MM.1S (cell line): Measurements from ENCODE around the gene BAK1.

Experiments used
- DNase-seq: peaks from one replicate; pipeline ENCODE4 v3.0.0-alpha.2; 2015
- H2AFZ ChIP-seq: fragments of 300-600 bp; sonication (generic); 2 replicates; pipeline ENCODE4 v1.6.0; 2016; ENCODE audit warnings: antibody characterized with exemption, low read length
- H3F3A ChIP-seq: fragments of 300-600 bp; sonication (generic); 2 replicates; pipeline ENCODE4 v1.6.1; 2016; ENCODE audit warnings: mild to moderate bottlenecking, antibody characterized with exemption, low read length, moderate library complexity, mixed read lengths; ENCODE audit not compliant: insufficient read depth
- H3K27ac ChIP-seq: fragments of 300-600 bp; sonication (generic); 2 replicates; pipeline ENCODE4 v1.5.1; 2016; ENCODE audit warnings: mild to moderate bottlenecking, low read length
- H3K27me3 ChIP-seq: fragments of 300-600 bp; sonication (generic); replicated peaks from 2 replicates; pipeline ENCODE4 v1.6.0; 2016; ENCODE audit warnings: low read length; ENCODE audit not compliant: insufficient read depth
- H3K36me3 ChIP-seq: fragments of 300-600 bp; sonication (generic); replicated peaks from 2 replicates; pipeline ENCODE4 v1.6.1; 2016; ENCODE audit warnings: mild to moderate bottlenecking, low read length, mixed read lengths; ENCODE audit not compliant: insufficient read depth
- H3K4me1 ChIP-seq: fragments of 300-600 bp; sonication (generic); 2 replicates; pipeline ENCODE4 v1.6.1; 2016; ENCODE audit warnings: low read length, mixed read lengths
- H3K4me2 ChIP-seq: fragments of 300-600 bp; sonication (generic); 2 replicates; pipeline ENCODE4 v1.6.0; 2016; ENCODE audit warnings: low read depth, low read length
- H3K4me3 ChIP-seq: fragments of 300-600 bp; sonication (generic); 2 replicates; pipeline ENCODE4 v1.5.1; 2016; ENCODE audit warnings: low read length, mixed read lengths
- H3K79me2 ChIP-seq: fragments of 300-600 bp; sonication (generic); 2 replicates; pipeline ENCODE4 v1.6.1; 2016; ENCODE audit warnings: mixed run types, low read length, mixed read lengths
- H3K9ac ChIP-seq: fragments of 300-600 bp; sonication (generic); 2 replicates; pipeline ENCODE4 v1.6.1; 2016; ENCODE audit warnings: low read length, mixed read lengths
- H3K9me2 ChIP-seq: fragments of 300-600 bp; sonication (generic); replicated peaks from 2 replicates; pipeline ENCODE4 v1.6.1; 2016; ENCODE audit warnings: mild to moderate bottlenecking, low read length, mixed read lengths; ENCODE audit not compliant: insufficient read depth
- H3K9me3 ChIP-seq: fragments of 300-600 bp; sonication (generic); replicated peaks from 2 replicates; pipeline ENCODE4 v1.6.1; 2016; ENCODE audit warnings: mild to moderate bottlenecking, low read length, mixed read lengths; ENCODE audit not compliant: insufficient read depth
- H4K20me1 ChIP-seq: fragments of 300-600 bp; sonication (generic); 2 replicates; pipeline ENCODE4 v1.6.1; 2016; ENCODE audit warnings: mild to moderate bottlenecking, low read length, moderate library complexity, mixed read lengths; ENCODE audit not compliant: insufficient read depth
- EZH2 ChIP-seq: fragments of 300-600 bp; sonication (generic); optimal IDR thresholded peaks from 2 replicates; pipeline ENCODE3; 2017; ENCODE audit warnings: low read depth, mild to moderate bottlenecking, antibody characterized with exemption, low read length, mixed read lengths
- EZH2phosphoT487 ChIP-seq: fragments of 300-600 bp; sonication (generic); IDR thresholded peaks from 2 replicates; pipeline ENCODE4 v1.6.1; 2018; ENCODE audit warnings: antibody characterized with exemption, low read length
- TF ChIP-seq, protein P1 (sequence below): fragments of 300-600 bp; sonication (generic); IDR thresholded peaks from 2 replicates; pipeline ENCODE4 v1.5.1; 2016; ENCODE audit warnings: antibody characterized with exemption, low read length, mixed read lengths

BAK1 gene

GRCh38 chr6:33587529-33587928 lies 7.5 kb upstream of the BAK1 start:
- Histone ChIP-seq H3K27ac (no peak overlapping the region), H3K9ac (no peak overlapping the region), H3F3A (no peaks in the 10 kb centered on the region), H3K79me2 (no peaks in the 10 kb centered on the region), H4K20me1 (no peaks in the 10 kb centered on the region), H2AFZ (no peak overlapping the region), H3K9me2 (no peaks in the 10 kb centered on the region), H3K9me3 (no peaks in the 10 kb centered on the region), H3K27me3 (no peaks in the 10 kb centered on the region), H3K4me3 (no peak overlapping the region), H3K4me2 (no peak overlapping the region), H3K36me3 (no peaks in the 10 kb centered on the region), H3K4me1 (peaks cover 19% of the 10 kb centered on the region)
- no peak for DNase-seq
- TF ChIP-seq EZH2 (no peak), EZH2phosphoT487 (no peak)
- TF ChIP-seq, protein P1, sequence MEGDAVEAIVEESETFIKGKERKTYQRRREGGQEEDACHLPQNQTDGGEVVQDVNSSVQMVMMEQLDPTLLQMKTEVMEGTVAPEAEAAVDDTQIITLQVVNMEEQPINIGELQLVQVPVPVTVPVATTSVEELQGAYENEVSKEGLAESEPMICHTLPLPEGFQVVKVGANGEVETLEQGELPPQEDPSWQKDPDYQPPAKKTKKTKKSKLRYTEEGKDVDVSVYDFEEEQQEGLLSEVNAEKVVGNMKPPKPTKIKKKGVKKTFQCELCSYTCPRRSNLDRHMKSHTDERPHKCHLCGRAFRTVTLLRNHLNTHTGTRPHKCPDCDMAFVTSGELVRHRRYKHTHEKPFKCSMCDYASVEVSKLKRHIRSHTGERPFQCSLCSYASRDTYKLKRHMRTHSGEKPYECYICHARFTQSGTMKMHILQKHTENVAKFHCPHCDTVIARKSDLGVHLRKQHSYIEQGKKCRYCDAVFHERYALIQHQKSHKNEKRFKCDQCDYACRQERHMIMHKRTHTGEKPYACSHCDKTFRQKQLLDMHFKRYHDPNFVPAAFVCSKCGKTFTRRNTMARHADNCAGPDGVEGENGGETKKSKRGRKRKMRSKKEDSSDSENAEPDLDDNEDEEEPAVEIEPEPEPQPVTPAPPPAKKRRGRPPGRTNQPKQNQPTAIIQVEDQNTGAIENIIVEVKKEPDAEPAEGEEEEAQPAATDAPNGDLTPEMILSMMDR = no peak

DNA sequence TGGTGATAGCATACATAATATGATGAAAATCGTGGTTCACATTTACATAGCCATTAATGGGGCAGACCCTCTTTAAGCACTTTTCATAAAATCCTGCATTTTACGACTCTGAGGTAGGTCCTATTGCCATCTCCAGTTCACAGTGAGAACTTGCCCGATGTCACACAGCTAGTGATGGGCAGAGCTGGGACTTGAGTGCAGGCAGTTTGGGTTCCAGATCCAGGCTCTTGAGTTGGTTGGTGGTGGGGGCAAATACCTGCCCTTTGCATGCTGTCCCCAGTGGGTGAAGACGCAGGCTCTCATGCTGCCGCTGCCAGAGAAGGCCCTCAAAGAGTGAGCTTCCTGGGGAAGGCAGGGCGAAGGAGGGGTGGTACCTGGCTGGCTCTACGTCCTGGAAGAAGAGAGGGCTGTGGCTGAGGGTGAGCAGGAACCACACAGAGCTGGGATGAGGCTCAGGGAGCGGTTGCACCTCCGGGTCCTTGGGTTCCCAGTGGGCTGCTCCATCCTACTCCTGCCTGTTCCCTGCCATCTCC lies 6.1 kb upstream of the BAK1 start:
- H3F3A ChIP-seq = no peaks in the 10 kb centered on the region
- H2AFZ ChIP-seq = peak overlapping the region; percentile 88
- no peaks in the 10 kb centered on the region for H3K9me2 ChIP-seq
- TF ChIP-seq, protein P1 = no peak
- no peak for TF ChIP-seq EZH2
- no peak for TF ChIP-seq EZH2phosphoT487
- H3K79me2 ChIP-seq = no peaks in the 10 kb centered on the region
- no peaks in the 10 kb centered on the region for H3K36me3 ChIP-seq
- H4K20me1 ChIP-seq = no peaks in the 10 kb centered on the region
- H3K27ac ChIP-seq = no peak overlapping the region
- peak overlapping the region; percentile 46; the same call in 1 of the 2 replicates for H3K4me3 ChIP-seq
- no peak overlapping the region for H3K9ac ChIP-seq
- DNase-seq = no peak
- no peaks in the 10 kb centered on the region for H3K9me3 ChIP-seq
- H3K4me1 ChIP-seq = peaks cover 19% of the 10 kb centered on the region
- peak overlapping the region; percentile 66; the same call in 1 of the 2 replicates for H3K4me2 ChIP-seq
- H3K27me3 ChIP-seq = no peaks in the 10 kb centered on the region

DNA sequence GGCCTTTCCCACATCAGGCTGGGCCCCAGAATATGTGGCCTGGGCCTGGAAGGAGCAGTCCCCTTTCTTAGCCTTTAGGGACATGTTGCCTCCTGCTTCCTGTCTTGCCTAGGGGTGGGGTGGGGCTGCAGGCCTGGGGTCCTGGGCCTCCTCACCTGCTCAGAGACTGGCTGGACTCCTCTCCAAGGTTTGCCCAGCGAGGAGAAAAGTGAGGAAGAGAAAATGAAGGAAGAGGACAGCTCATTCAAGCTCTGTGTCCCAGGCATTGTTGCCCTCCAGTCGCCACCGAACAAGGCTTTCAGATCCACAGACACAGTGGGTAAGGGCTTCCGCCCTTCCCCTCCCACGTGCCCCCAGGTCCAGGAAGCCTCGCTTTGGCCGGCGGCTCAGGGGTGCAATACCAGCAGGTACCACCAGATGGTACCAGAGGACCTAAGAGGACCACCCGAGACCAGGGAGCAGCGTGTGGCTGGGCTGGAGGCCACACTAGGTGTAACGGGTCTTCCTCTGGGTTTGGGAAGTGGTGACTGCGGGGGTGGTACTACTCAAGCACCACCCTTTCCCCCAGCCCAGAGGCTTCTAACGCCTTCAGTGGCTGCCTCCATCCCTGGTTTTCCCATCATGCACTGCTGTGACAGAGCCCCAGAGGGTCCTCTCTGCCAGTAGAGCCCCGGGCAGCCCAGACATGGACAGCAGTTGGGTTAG lies 5.5 kb upstream of the BAK1 start:
- peak; percentile 75 for DNase-seq
- Histone ChIP-seq H3K4me1 (peaks cover 17% of the 10 kb centered on the region), H3K27ac (no peak overlapping the region), H3K9me3 (no peaks in the 10 kb centered on the region), H3K36me3 (no peaks in the 10 kb centered on the region), H3F3A (no peaks in the 10 kb centered on the region), H4K20me1 (no peaks in the 10 kb centered on the region), H3K27me3 (no peaks in the 10 kb centered on the region), H3K4me3 (peak overlapping the region; percentile 46), H3K4me2 (peak overlapping the region; percentile 66), H2AFZ (peak overlapping the region; percentile 88), H3K9me2 (no peaks in the 10 kb centered on the region), H3K9ac (peak overlapping the region; percentile 19; the same call in 1 of the 2 replicates), H3K79me2 (no peaks in the 10 kb centered on the region)
- TF ChIP-seq, protein P1 = peak; percentile 98
- TF ChIP-seq EZH2phosphoT487 (no peak), EZH2 (no peak)
